GM18511 (cell line): ENCODE data around the gene CDKN2C.
"Not testable (repeated sequence)": the region's sequence is repeated elsewhere in the genome, so short reads cannot be mapped to it uniquely, and the experiment has no call there.

ENCODE experiments used
- ATAC-seq: cut with Tn5 transposase; IDR thresholded peaks from one replicate; pipeline ENCODE4 v1.9.1; 2021; ENCODE audit warnings: mild to moderate bottlenecking, moderate library complexity; ENCODE audit not compliant: unreplicated experiment

Gene CDKN2C

GRCh38 chr1:50978852-50979781, 9.1 kb downstream of the CDKN2C start:
- ATAC-seq, result no peak

GRCh38 chr1:50979937-50980336, 9.9 kb downstream of the CDKN2C start:
- ATAC-seq, result no peak

GRCh38 chr1:50980505-50980904, 10.5 kb downstream of the CDKN2C start:
- ATAC-seq, result no peak

GRCh38 chr1:50981741-50982140, 11.7 kb downstream of the CDKN2C start:
- no peak for ATAC-seq

- no peak for ATAC-seq
Observed at GRCh38 chr1:50982611-50983010, 12.6 kb downstream of the CDKN2C start.

GRCh38 chr1:50983219-50983802, 13.3 kb downstream of the CDKN2C start:
- ATAC-seq, result no peak

- no peak for ATAC-seq
Observed at GRCh38 chr1:50985094-50985493, 15.0 kb downstream of the CDKN2C start.

- no peak for ATAC-seq
Observed at GRCh38 chr1:50986653-50987052, 16.6 kb downstream of the CDKN2C start.

GRCh38 chr1:50989694-50990093, 19.6 kb downstream of the CDKN2C start:
- no peak for ATAC-seq

GRCh38 chr1:50992532-50993318, 22.7 kb downstream of the CDKN2C start:
- ATAC-seq, result no peak

- ATAC-seq, result no peak
Observed at GRCh38 chr1:50993645-50994044, 23.6 kb downstream of the CDKN2C start.

GRCh38 chr1:50994997-50995396, 25.0 kb downstream of the CDKN2C start:
- ATAC-seq, result no peak

GRCh38 chr1:50995651-50996050, 25.6 kb downstream of the CDKN2C start:
- no peak for ATAC-seq

GRCh38 chr1:50996083-50996482, 26.0 kb downstream of the CDKN2C start:
- no peak for ATAC-seq

- not testable (repeated sequence) for ATAC-seq
Observed at GRCh38 chr1:50999375-50999774, 29.3 kb downstream of the CDKN2C start.

- peak; percentile 80 for ATAC-seq
Observed at GRCh38 chr1:51000160-51000559, 30.1 kb downstream of the CDKN2C start.

GRCh38 chr1:51000651-51001050, 30.6 kb downstream of the CDKN2C start:
- ATAC-seq, result peak; percentile 40

GRCh38 chr1:51002516-51002915, 32.5 kb downstream of the CDKN2C start:
- ATAC-seq, result no peak

GRCh38 chr1:51005549-51005948, 35.5 kb downstream of the CDKN2C start:
- ATAC-seq, result not testable (repeated sequence)

- ATAC-seq, result no peak
Observed at GRCh38 chr1:51009381-51009780, 39.3 kb downstream of the CDKN2C start.

- ATAC-seq, result no peak
Observed at GRCh38 chr1:51014878-51015277, 44.8 kb downstream of the CDKN2C start.
